C4-2B (cell line): ENCODE measurements around the gene FCGBP.
"Not testable (repeated sequence)": the region's sequence is repeated elsewhere in the genome, so short reads cannot be mapped to it uniquely, and the experiment has no call there.

Source experiments
- CTCF ChIP-seq: fragments of 450-650 bp; conservative IDR thresholded peaks from 2 replicates; pipeline ENCODE4 v1.5.1; 2017; ENCODE audit warnings: mild to moderate bottlenecking
- ZFX ChIP-seq: fragments of 450-650 bp; IDR thresholded peaks from 2 replicates; pipeline ENCODE4 v1.6.1; 2017

- TF ChIP-seq CTCF, ZFX: not testable (repeated sequence)
Observed at GRCh38 chr19:39902326-39902725, 32.1 kb downstream of the FCGBP start.
